IPS-20b (cell line): ENCODE measurements around the gene FEV.

ENCODE experiments used
- H3K27ac ChIP-seq: one replicate; pipeline ENCODE4 v1.5.1; 2013; ENCODE audit warnings: low read length
- H3K27me3 ChIP-seq: 2 replicates; pipeline ENCODE4 v1.6.1; 2013; ENCODE audit warnings: mild to moderate bottlenecking, low read length, inconsistent platforms; ENCODE audit not compliant: insufficient read depth
- H3K36me3 ChIP-seq: 2 replicates; pipeline ENCODE4 v1.6.1; 2013; ENCODE audit warnings: low read depth, mild to moderate bottlenecking, inconsistent platforms, low read length, moderate library complexity; ENCODE audit not compliant: insufficient read depth
- H3K4me1 ChIP-seq: 2 replicates; pipeline ENCODE4 v1.6.1; 2013; ENCODE audit warnings: mild to moderate bottlenecking, control low read depth, inconsistent platforms, low read length, moderate library complexity; ENCODE audit not compliant: insufficient read depth
- H3K4me3 ChIP-seq: 2 replicates; pipeline ENCODE4 v1.5.1; 2013; ENCODE audit warnings: mild to moderate bottlenecking, low read length, inconsistent platforms
- H3K9ac ChIP-seq: 2 replicates; pipeline ENCODE4 v1.6.1; 2013; ENCODE audit warnings: low read depth, mild to moderate bottlenecking, inconsistent platforms, low read length, moderate library complexity
- H3K9me3 ChIP-seq: 2 replicates; pipeline ENCODE4 v1.6.1; 2013; ENCODE audit warnings: mild to moderate bottlenecking, low read depth, low read length, inconsistent platforms; ENCODE audit not compliant: insufficient read depth

The FEV gene

DNA sequence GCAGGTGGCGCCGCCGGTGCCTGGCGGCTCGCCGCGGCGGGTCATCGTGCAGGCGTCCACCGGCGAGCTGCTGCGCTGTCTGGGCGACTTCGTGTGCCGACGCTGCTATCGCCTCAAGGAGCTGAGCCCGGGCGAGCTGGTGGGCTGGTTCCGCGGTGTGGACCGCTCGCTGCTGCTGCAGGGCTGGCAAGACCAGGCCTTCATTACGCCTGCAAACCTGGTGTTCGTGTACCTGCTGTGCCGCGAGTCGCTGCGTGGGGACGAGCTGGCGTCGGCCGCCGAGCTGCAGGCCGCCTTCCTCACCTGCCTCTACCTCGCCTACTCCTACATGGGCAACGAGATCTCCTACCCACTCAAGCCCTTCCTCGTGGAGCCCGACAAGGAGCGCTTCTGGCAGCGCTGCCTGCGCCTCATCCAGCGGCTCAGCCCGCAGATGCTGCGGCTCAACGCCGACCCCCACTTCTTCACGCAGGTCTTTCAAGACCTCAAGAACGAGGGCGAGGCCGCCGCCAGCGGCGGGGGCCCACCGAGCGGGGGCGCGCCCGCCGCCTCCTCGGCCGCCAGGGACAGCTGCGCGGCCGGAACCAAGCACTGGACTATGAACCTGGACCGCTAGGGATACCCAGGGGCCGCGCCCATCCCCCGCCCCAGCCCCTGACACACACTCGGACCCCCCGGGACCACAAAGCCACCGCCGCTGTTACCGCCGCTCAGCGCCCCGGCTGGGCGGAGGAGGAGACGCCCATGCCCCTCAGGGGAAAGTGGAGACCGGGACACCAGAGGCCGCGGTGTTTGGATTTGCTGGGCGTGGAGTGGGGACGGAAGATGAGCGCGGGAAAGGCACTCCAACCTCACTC, 24.4 kb downstream of the FEV start:
- no peak overlapping the region for H3K27ac ChIP-seq
- H3K9ac ChIP-seq = no peak overlapping the region
- no peak overlapping the region for H3K4me3 ChIP-seq
- H3K9me3 ChIP-seq = no peaks in the 10 kb centered on the region
- H3K4me1 ChIP-seq = peaks cover 15% of the 10 kb centered on the region
- peaks cover 79% of the 10 kb centered on the region for H3K27me3 ChIP-seq
- no peaks in the 10 kb centered on the region for H3K36me3 ChIP-seq

DNA sequence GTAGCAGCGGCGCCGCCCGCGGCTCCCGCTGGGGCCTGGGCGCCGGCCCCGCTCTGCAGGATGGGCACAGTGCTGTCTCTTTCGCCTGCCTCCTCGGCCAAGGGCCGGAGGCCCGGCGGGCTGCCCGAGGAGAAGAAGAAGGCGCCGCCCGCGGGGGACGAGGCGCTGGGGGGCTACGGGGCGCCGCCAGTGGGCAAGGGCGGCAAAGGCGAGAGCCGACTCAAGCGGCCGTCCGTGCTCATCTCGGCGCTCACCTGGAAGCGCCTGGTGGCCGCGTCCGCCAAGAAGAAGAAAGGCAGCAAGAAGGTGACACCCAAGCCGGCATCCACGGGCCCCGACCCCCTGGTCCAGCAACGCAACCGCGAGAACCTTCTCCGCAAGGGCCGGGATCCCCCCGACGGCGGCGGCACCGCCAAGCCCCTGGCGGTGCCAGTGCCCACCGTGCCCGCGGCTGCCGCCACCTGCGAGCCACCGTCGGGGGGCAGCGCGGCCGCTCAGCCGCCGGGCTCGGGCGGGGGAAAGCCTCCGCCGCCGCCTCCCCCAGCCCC, 25.1 kb downstream of the FEV start:
- H3K27me3 ChIP-seq = peaks cover 86% of the 10 kb centered on the region
- no peak overlapping the region for H3K27ac ChIP-seq
- H3K4me3 ChIP-seq = peak overlapping the region; percentile 89; the same call in 1 of the 2 replicates
- H3K36me3 ChIP-seq = no peaks in the 10 kb centered on the region
- no peak overlapping the region for H3K9ac ChIP-seq
- no peaks in the 10 kb centered on the region for H3K9me3 ChIP-seq
- H3K4me1 ChIP-seq = peaks cover 15% of the 10 kb centered on the region

DNA sequence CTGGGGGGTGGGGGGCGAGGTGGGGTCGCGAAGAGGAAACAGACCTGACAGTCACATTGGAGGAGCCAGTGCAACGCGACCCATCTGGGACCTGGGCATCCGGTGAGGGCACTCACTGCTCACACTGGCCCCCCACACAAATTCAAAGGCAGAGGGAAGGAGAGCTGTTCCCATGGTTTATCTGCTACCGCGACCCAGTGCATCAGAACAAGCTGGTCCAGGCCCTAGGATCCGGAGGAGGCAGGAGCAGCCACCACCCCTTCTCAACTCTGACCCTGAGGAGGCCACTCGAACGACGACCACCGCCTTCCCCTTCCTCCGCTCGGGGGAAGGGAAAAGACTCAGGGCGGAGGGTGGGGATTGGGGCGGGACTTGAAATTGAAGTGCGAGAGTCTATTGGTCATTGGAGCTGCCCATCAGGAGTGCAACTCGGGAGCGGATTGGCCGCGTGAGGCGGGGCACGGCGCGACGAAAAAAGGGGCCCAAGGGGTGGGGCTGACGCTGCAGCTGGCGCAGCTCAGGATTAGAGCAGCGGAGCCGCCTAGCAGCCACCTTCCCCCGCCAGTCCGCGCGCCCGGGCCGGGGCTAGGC, 25.7 kb downstream of the FEV start, which contains the start of gene CDK5R2:
TSS of gene CDK5R2 (plus strand) at position 526 of the 591 bp plus-strand sequence. CDS start 155 bp downstream, outside the sequence.
- H3K27ac ChIP-seq = no peak within 1 kb of the TSS
- peak within 1 kb of the TSS; percentile 65; the same call in 1 of the 2 replicates for H3K9ac ChIP-seq
- peaks cover 89% of the 10 kb centered on the region for H3K27me3 ChIP-seq
- peaks cover 11% of the 10 kb centered on the region for H3K4me1 ChIP-seq
- H3K9me3 ChIP-seq = no peaks in the 10 kb centered on the region
- H3K4me3 ChIP-seq = peak within 1 kb of the TSS; percentile 89
- H3K36me3 ChIP-seq = no peaks in the 10 kb centered on the region

DNA sequence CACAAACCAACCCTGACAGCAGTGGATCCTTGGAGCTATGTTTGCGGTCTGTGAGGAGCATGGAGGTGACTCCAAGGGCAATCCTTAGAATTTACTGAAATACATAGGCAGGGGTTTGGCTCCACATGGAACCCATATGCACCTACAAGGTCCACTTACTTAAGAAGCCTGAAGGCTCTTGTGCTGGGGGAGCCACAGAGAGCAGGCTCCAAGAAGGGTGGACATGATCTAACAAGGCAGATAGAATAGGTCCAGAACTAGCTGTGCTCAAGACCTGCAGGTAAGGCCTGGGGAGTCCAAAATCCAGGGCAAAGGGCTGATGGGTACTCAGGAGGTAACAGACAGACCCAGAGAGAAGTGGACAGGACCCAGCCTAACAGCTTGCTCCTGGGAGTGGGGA, 26.7 kb downstream of the FEV start:
- Histone ChIP-seq H3K9ac (no peak overlapping the region), H3K36me3 (no peaks in the 10 kb centered on the region), H3K27ac (no peak overlapping the region), H3K9me3 (no peaks in the 10 kb centered on the region), H3K27me3 (peaks cover 91% of the 10 kb centered on the region), H3K4me3 (no peak overlapping the region), H3K4me1 (peaks cover 4% of the 10 kb centered on the region)

GRCh38 chr2:218957671-218958070, 27.3 kb downstream of the FEV start:
- peaks cover 89% of the 10 kb centered on the region for H3K27me3 ChIP-seq

GRCh38 chr2:218956039-218956438, 28.9 kb downstream of the FEV start:
- Histone ChIP-seq H3K9ac (no peak overlapping the region), H3K27me3 (peaks cover 73% of the 10 kb centered on the region), H3K4me1 (no peaks in the 10 kb centered on the region; the same call in 1 of the 2 replicates), H3K9me3 (no peaks in the 10 kb centered on the region), H3K4me3 (no peak overlapping the region), H3K36me3 (no peaks in the 10 kb centered on the region), H3K27ac (no peak overlapping the region)

More at GRCh38 chr2:218957671-218958070, 27.3 kb downstream of the FEV start:
- Histone ChIP-seq H3K27ac (no peak overlapping the region), H3K4me1 (peaks cover 4% of the 10 kb centered on the region), H3K9ac (no peak overlapping the region), H3K9me3 (no peaks in the 10 kb centered on the region), H3K4me3 (no peak overlapping the region), H3K36me3 (no peaks in the 10 kb centered on the region)

DNA sequence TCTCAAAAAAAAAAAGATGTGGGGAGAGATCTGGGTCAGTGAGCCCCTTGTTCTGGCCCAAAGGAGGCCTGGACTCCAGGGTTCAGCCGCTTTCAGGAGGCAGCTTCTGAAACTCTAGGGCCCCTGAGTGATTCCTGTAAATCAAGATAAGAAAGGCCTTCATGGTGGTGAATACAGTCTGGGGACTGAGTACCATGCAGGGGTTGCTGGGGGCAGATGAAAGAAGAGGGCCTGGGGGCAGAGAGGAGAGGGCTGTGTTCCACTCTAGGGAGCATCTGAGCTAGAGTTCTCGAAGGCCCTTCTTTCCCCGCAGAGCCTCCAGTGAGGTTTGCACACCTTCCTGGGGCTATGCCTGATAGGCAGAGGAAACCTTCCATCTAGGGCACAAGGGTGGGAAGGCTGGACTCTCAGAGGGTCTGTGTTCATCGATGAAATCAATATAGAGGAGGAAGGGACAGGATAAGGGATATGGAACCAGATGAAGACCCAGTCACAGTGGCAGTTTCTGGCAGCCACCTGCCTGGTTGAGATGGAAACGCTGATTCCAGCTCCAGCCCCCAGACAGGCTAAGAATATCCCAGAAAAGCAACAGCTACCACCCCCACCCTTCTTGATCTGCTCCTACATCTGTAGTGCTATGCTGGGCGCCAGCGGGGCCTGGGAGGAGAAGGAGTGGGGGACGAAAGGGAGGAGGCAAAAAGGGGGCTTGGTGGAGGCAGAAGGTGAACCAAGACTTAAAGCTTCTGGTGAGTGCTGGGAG, 30.3 kb downstream of the FEV start:
- Histone ChIP-seq H3K9ac (no peak overlapping the region), H3K4me3 (no peak overlapping the region), H3K4me1 (no peaks in the 10 kb centered on the region), H3K27ac (no peak overlapping the region), H3K9me3 (no peaks in the 10 kb centered on the region), H3K27me3 (peaks cover 72% of the 10 kb centered on the region), H3K36me3 (no peaks in the 10 kb centered on the region)

DNA sequence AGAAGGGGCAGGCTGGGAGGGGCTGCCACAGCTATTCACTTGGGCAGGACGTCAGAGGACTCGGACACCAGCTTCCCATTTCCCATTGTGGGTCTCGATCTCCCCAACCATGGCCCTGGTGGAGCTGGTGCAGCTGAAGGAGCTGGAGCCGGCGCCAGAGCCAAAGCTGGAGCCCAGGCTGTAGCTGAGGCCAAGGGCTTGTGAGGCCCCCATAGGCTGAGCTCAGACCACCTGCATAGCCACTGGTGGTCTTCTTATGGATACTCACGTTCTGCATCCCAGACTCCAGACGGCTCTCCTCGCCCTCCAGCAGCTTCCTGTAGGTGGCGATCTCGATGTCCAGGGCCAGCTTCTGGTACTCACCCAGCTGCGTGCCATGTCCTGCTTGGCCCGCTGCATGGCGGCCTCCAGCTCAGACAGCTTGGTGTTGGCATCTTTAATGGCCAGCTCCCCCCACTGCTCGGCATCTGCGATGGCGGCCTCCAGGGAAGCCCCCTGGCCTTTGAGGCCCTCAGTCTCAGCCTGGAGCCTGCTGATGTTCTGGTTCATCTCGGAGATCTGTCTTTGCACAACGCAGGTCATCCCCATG, 31.5 kb downstream of the FEV start:
- no peak overlapping the region for H3K9ac ChIP-seq
- no peaks in the 10 kb centered on the region for H3K4me1 ChIP-seq
- no peaks in the 10 kb centered on the region for H3K9me3 ChIP-seq
- no peaks in the 10 kb centered on the region for H3K36me3 ChIP-seq
- H3K4me3 ChIP-seq = no peak overlapping the region
- H3K27ac ChIP-seq = no peak overlapping the region
- H3K27me3 ChIP-seq = peaks cover 65% of the 10 kb centered on the region

- H3K27me3 ChIP-seq = peaks cover 52% of the 10 kb centered on the region
- H3K9me3 ChIP-seq = no peaks in the 10 kb centered on the region
- no peak overlapping the region for H3K4me3 ChIP-seq
- H3K27ac ChIP-seq = no peak overlapping the region
- no peak overlapping the region for H3K9ac ChIP-seq
- no peaks in the 10 kb centered on the region for H3K36me3 ChIP-seq
- no peaks in the 10 kb centered on the region for H3K4me1 ChIP-seq
These were observed 32.8 kb downstream of the FEV start for GRCh38 chr2:218952160-218952559.

- Histone ChIP-seq H3K9ac (no peak overlapping the region), H3K9me3 (no peaks in the 10 kb centered on the region), H3K4me3 (no peak overlapping the region), H3K4me1 (no peaks in the 10 kb centered on the region), H3K27me3 (peaks cover 28% of the 10 kb centered on the region), H3K36me3 (no peaks in the 10 kb centered on the region), H3K27ac (no peak overlapping the region)
These were observed 38.4 kb downstream of the FEV start for GRCh38 chr2:218946621-218947020.

GRCh38 chr2:218944759-218945404, 40.1 kb downstream of the FEV start:
- no peak overlapping the region for H3K9ac ChIP-seq
- peaks cover 25% of the 10 kb centered on the region for H3K27me3 ChIP-seq
- no peaks in the 10 kb centered on the region for H3K4me1 ChIP-seq

More at GRCh38 chr2:218944759-218945404, 40.1 kb downstream of the FEV start:
- no peak overlapping the region for H3K4me3 ChIP-seq
- H3K9me3 ChIP-seq = no peaks in the 10 kb centered on the region; the same call in 1 of the 2 replicates
- H3K27ac ChIP-seq = no peak overlapping the region
- no peaks in the 10 kb centered on the region for H3K36me3 ChIP-seq
